HUES6 (cell line): ENCODE data around the gene SELENOP.
"Not testable (repeated sequence)": the region's sequence is repeated elsewhere in the genome, so short reads cannot be mapped to it uniquely, and the experiment has no call there.

Experiments used
- H3K27ac ChIP-seq: 2 replicates; pipeline ENCODE4 v1.7.0; 2013; ENCODE audit warnings: low read depth, mild to moderate bottlenecking, low read length, inconsistent platforms
- H3K27me3 ChIP-seq: 2 replicates; pipeline ENCODE4 v1.6.1; 2013; ENCODE audit warnings: low read length; ENCODE audit not compliant: control insufficient read depth, insufficient read depth
- H3K36me3 ChIP-seq: 2 replicates; pipeline ENCODE4 v1.6.1; 2013; ENCODE audit warnings: low read length; ENCODE audit not compliant: control insufficient read depth, insufficient read depth
- H3K4me1 ChIP-seq: 2 replicates; pipeline ENCODE4 v1.6.1; 2013; ENCODE audit warnings: low read length; ENCODE audit not compliant: control insufficient read depth, insufficient read depth
- H3K4me3 ChIP-seq: 2 replicates; pipeline ENCODE4 v1.5.1; 2013; ENCODE audit warnings: low read depth, low read length
- H3K9ac ChIP-seq: one replicate; pipeline ENCODE4 v1.6.1; 2013; ENCODE audit warnings: mild to moderate bottlenecking, low read length
- H3K9me3 ChIP-seq: 2 replicates; pipeline ENCODE4 v1.6.1; 2013; ENCODE audit warnings: low read depth, low read length; ENCODE audit not compliant: control insufficient read depth, insufficient read depth

SELENOP gene, protein sequence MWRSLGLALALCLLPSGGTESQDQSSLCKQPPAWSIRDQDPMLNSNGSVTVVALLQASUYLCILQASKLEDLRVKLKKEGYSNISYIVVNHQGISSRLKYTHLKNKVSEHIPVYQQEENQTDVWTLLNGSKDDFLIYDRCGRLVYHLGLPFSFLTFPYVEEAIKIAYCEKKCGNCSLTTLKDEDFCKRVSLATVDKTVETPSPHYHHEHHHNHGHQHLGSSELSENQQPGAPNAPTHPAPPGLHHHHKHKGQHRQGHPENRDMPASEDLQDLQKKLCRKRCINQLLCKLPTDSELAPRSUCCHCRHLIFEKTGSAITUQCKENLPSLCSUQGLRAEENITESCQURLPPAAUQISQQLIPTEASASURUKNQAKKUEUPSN

DNA sequence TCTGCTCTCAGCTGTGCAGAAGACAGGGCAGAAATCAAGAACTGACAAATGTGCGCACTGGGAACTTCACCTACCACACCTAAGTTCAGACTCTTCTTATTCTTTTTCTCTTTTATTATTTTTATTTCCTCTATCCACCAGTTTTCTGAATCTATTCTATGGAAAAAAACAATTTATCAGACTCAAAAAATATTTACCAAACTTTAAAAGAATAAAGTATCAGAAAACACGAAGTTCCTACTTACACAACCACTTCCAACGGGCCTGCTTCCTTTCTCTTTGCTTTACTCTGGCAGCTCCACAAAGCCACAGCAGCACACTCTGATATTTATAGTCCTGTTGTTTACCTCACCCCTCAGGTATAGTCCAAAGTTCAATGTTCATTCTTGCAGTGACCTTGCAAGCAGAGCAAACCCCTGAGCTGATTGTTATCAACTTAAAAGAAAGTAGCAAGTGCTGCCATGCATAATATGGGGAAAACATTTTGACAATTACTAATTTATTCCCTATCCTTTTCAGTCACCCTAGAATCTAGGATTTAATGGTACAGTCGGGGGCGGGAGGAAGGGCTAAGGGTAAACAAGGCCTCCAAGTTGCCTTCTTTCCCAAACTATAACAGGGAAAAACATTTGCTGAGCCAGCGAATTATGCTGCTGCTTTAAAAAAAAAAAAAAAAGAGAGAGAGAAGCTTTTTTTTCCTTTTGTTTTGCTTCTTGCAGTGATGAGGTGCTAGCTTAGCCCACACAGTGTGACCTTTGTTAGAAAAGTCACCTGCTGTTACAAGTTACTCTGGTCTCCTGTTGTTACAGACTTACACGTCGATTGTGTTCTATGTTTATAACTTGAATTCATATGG is at the start of gene SELENOP:
SELENOP (minus strand) TSS at position 302 of the 856 bp plus-strand sequence. CDS start 3,539 bp downstream, outside the sequence.
- Histone ChIP-seq H3K9ac (peak within 1 kb of the TSS; percentile 79), H3K4me3 (peak within 1 kb of the TSS; percentile 53), H3K27ac (peak within 1 kb of the TSS; percentile 91)

DNA sequence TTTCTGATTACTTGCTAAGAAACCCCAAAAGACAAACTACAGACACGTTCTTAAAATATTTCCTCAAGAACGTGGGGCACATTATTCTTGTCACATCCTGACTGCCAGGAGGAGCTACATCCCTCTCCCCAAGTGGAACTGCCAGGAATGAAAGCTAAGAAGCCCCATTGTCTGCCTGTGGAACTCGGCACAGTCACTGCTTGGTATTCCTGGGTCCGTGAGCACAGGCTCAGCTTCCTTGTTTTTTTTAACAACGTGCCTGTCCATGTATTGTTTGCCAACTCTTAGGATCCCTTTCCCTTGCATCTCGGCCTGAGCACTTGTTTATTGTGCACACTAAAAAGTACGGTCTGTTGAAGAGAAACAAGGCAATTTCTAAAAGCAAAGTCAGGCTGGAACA is 47.0 kb upstream of the SELENOP start:
- Histone ChIP-seq H3K9me3 (peaks cover 7% of the 10 kb centered on the region; the same call in 1 of the 2 replicates), H3K9ac (no peak overlapping the region), H3K4me3 (no peak overlapping the region), H3K36me3 (no peaks in the 10 kb centered on the region), H3K27ac (no peak overlapping the region), H3K27me3 (no peaks in the 10 kb centered on the region), H3K4me1 (peaks cover 5% of the 10 kb centered on the region)

More for the DNA sequence above, at the start of gene SELENOP:
- no peaks in the 10 kb centered on the region for H3K9me3 ChIP-seq
- peaks cover 33% of the 10 kb centered on the region for H3K4me1 ChIP-seq
- no peaks in the 10 kb centered on the region for H3K27me3 ChIP-seq
- H3K36me3 ChIP-seq, result no peaks in the 10 kb centered on the region

DNA sequence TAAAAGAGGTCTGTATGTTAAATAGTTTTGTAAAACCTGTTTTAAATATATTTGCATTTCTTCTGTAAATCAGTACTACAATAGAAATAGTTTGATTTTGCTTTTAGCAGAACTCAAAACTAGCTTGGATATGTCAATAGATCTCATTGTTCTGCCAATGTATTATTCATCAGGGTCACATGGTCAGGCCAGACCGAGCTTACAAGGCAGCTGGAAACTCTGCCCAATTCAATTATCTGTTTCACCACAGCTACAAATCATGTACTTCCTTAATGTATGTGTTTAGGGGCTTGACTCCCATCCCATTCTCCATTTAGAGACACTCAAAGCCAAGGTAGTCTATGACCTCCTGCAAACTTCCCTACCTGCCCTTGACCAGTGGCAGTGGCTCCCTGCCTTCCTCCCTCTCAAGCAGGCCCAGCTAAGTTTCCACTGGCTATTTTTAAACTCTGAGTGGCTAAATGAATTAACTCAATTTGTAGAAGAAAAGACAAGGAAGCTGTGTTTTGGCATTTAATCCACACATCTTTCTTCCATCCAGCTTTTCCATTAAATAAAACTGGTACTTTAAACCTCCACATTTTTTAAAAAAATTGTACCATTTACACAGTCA is 46.4 kb upstream of the SELENOP start:
- no peaks in the 10 kb centered on the region for H3K27me3 ChIP-seq
- no peaks in the 10 kb centered on the region for H3K36me3 ChIP-seq
- H3K4me1 ChIP-seq, result peaks cover 5% of the 10 kb centered on the region
- no peak overlapping the region for H3K9ac ChIP-seq
- peaks cover 5% of the 10 kb centered on the region; the same call in 1 of the 2 replicates for H3K9me3 ChIP-seq
- H3K27ac ChIP-seq, result no peak overlapping the region
- no peak overlapping the region for H3K4me3 ChIP-seq

DNA sequence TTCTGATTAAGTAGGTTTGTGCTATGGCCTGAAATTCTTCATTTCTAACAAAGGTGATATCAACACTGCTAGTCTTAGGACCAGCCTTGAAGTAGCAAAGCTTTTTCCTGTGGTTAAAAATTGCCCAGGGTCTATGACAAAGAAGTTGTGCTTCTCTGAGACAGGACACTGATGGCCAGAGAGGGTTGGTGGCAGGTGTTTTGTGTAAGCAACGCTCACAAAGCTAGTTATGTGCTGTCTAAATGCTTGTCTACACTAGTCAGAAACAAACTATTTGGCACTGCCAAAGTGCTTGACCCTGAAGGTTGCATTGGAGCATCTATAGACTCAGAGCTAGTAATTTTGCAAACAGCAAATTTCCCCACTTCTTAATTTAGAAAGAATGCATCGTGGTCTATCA is 44.1 kb upstream of the SELENOP start:
- H3K36me3 ChIP-seq, result no peaks in the 10 kb centered on the region
- H3K9ac ChIP-seq, result no peak overlapping the region
- H3K4me3 ChIP-seq, result no peak overlapping the region
- H3K27me3 ChIP-seq, result no peaks in the 10 kb centered on the region
- no peak overlapping the region for H3K27ac ChIP-seq
- peaks cover 5% of the 10 kb centered on the region for H3K4me1 ChIP-seq
- H3K9me3 ChIP-seq, result no peaks in the 10 kb centered on the region

DNA sequence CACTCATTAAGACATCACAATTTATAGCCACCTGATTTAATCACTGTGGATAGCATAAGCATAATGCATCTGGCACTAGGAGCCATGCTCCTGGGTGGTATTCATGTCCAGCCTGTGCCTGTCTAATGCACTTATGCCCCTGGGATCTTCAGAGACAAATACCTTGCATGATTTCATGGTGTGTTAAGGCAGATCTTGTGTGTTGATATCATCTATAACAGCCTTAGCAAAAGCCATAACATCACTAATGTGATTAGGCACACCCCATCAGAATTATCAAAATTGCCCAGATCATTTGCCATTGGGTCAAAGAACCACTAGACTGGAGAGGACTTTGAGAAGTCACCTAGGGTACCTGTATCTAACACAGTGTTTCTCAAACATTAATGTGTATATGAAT is 43.7 kb upstream of the SELENOP start:
- no peak overlapping the region for H3K9ac ChIP-seq
- H3K4me3 ChIP-seq, result no peak overlapping the region
- no peaks in the 10 kb centered on the region for H3K9me3 ChIP-seq
- no peaks in the 10 kb centered on the region for H3K36me3 ChIP-seq
- H3K4me1 ChIP-seq, result peaks cover 5% of the 10 kb centered on the region
- no peaks in the 10 kb centered on the region for H3K27me3 ChIP-seq
- H3K27ac ChIP-seq, result no peak overlapping the region

DNA sequence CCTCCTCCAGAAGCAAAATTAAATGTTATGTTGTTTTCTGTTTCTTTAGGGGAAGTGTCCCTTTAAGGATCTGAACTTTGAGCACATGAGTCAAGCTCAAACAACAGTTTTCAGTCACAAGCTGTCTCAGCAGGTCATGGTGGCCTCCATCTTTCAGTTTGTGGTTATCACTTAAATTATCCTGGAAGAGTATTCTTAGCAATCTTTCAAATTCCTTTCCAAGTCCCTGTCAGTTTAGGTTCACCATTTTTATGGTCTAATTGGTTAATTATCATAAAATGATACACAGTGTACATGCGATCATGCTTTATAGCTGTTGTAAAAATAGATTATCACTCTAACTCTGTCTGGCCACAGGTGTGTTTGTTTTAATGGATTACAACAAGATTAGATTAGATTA is 43.1 kb upstream of the SELENOP start:
- H3K27ac ChIP-seq, result no peak overlapping the region

DNA sequence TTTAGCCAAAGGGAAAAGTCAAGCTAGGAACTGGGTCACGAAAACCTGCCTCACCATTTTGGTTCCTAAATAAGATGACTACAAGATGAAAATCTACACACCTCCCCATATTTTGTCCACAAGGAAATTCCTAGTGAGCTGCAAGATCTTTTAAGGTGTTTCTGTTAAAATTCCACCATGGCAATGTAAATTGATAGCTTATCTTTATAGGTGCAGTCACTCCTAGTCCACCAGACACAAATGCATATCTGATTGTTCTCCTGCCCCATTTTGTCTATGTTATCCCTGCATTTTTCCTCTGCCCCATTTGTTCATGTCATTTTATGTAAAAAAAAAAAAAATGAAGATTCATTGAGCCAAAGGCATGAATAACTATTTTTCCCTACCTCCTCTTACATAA is 41.1 kb upstream of the SELENOP start:
- H3K36me3 ChIP-seq, result no peaks in the 10 kb centered on the region
- H3K9me3 ChIP-seq, result no peaks in the 10 kb centered on the region
- H3K27me3 ChIP-seq, result no peaks in the 10 kb centered on the region
- H3K9ac ChIP-seq, result no peak overlapping the region
- no peak overlapping the region for H3K27ac ChIP-seq
- H3K4me3 ChIP-seq, result no peak overlapping the region
- no peaks in the 10 kb centered on the region; the same call in 1 of the 2 replicates for H3K4me1 ChIP-seq

More for the DNA sequence above, 43.1 kb upstream of the SELENOP start:
- Histone ChIP-seq H3K4me3 (no peak overlapping the region), H3K27me3 (no peaks in the 10 kb centered on the region), H3K9ac (no peak overlapping the region), H3K9me3 (no peaks in the 10 kb centered on the region), H3K36me3 (no peaks in the 10 kb centered on the region), H3K4me1 (peaks cover 5% of the 10 kb centered on the region)

DNA sequence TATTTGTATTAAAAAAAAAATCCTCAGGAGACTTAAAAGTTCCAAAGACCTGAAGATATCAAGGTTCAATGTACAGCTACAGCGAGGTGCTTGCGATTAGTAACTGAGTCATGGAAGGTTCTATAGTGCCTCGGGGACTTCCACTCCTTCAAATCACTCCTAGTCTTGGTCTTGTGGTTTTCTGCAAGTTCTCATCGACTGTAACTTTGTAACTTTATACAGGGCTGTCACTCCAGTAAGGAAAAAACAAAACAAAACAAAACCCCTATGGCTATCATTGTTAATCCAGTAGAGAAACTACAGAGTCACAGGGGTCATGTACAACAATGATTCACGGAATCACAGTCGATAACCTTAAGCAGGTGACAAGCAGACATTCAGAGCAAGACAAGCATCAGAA is 39.8 kb upstream of the SELENOP start:
- Histone ChIP-seq H3K4me3 (no peak overlapping the region), H3K27ac (no peak overlapping the region), H3K27me3 (no peaks in the 10 kb centered on the region), H3K9ac (no peak overlapping the region), H3K4me1 (no peaks in the 10 kb centered on the region), H3K9me3 (no peaks in the 10 kb centered on the region), H3K36me3 (no peaks in the 10 kb centered on the region)

DNA sequence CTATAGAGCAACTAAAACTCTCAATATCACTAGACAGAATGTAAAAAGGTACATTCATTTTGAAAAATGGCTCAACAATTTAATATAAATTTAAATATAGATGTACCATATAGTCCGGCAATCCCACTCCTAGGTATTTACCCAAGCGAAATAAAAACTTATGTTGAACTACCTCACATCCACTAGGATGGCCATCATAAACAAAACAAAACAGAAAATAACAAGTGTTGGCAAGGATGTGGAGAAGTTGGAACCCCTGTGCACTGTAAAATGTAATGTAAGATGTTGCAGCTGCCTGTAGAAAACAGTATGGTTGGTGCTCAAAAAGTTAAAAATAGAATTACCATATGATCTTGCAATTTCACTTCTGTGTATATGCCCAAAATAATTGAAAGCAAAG is 36.9 kb upstream of the SELENOP start:
- H3K27ac ChIP-seq, result no peak overlapping the region
- no peak overlapping the region for H3K9ac ChIP-seq
- no peaks in the 10 kb centered on the region for H3K36me3 ChIP-seq
- H3K4me3 ChIP-seq, result no peak overlapping the region
- H3K4me1 ChIP-seq, result no peaks in the 10 kb centered on the region
- H3K9me3 ChIP-seq, result no peaks in the 10 kb centered on the region
- no peaks in the 10 kb centered on the region for H3K27me3 ChIP-seq

DNA sequence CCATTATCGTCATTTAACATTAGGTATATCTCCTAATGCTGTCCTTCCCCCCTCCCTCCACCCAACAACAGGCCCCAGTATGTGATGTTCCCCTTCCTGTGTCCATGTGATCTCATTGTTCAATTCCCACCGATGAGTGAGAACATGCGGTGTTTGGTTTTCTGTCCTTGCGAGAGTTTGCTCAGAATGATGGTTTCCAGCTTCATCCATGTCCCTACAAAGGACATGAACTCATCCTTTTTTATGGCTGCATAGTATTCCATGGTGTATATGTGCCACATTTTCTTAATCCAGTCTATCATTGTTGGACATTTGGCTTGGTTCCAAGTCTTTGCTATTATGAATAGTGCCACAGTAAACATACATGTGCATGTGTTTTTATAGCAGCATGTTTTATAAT is 32.7 kb upstream of the SELENOP start:
- H3K27ac ChIP-seq, H3K4me3 ChIP-seq, H3K36me3 ChIP-seq, H3K9me3 ChIP-seq, H3K9ac ChIP-seq, H3K27me3 ChIP-seq, H3K4me1 ChIP-seq: not testable (repeated sequence)
